ENCODE data around the gene PSMC3IP.

- TF ChIP-seq CTCF (IDR thresholded peaks at IDR 0.05; ENCODE audit: extremely low read depth in 1 of 2, insufficient read depth in 1 of 2, low read depth in 1 of 2, low read length in 2 of 2) (no peak), POLR2A (IDR thresholded peaks at IDR 0.05; ENCODE audit: low read depth, low read length) (no peak), MYC (IDR thresholded peaks at IDR 0.05; ENCODE audit: low read depth, low read length) (no peak), EZH2 (IDR thresholded peaks at IDR 0.05; ENCODE audit: borderline replicate concordance, low read depth, low read length, severe bottlenecking) (no peak), POLR2AphosphoS5 (IDR thresholded peaks at IDR 0.05; ENCODE audit: insufficient read depth, low read depth, low read length) (no peak), MAX (IDR thresholded peaks at IDR 0.05; ENCODE audit: insufficient read depth, insufficient read length) (no peak)
Measured at GRCh38 chr17:42559075-42559474, 18.5 kb downstream of the PSMC3IP start.

Data from endothelial cell of umbilical vein (primary cell).